ENCODE measurements around the gene FGF18.

GRCh38 chr5:171421331-171422262 is 2.1 kb downstream of the FGF18 start:
- no peak for TF ChIP-seq SREBF2 (IDR thresholded peaks at IDR 0.05; ENCODE audit: low read length)
- no peak for TF ChIP-seq POLR2A (IDR thresholded peaks at IDR 0.05; ENCODE audit: low read depth, low read length)
